OCI-LY3 (cell line): ENCODE results near the gene PXDC1.
"Not testable (repeated sequence)": the region's sequence is repeated elsewhere in the genome, so short reads cannot be mapped to it uniquely, and the experiment has no call there.

ENCODE experiments used
- H2AFZ ChIP-seq: fragments of 200-600, 300-600 bp; shearing (Covaris generic); 2 replicates; pipeline ENCODE4 v1.6.0; 2014; ENCODE audit warnings: antibody characterized with exemption, low read depth, low read length
- H3K27ac ChIP-seq: fragments of 200-600, 300-600 bp; sonication (generic); 2 replicates; pipeline ENCODE4 v1.5.1; 2014; ENCODE audit warnings: mild to moderate bottlenecking, low read length, moderate library complexity, mixed read lengths
- H3K27me3 ChIP-seq: fragments of 200-600, 300-600 bp; sonication (generic); 2 replicates; pipeline ENCODE4 v1.6.1; 2014; ENCODE audit warnings: low read depth, low read length, mixed read lengths
- H3K36me3 ChIP-seq: fragments of 200-600, 300-600 bp; sonication (generic); replicated peaks from 2 replicates; pipeline ENCODE3; 2014; ENCODE audit warnings: low read depth, low read length, mixed read lengths
- H3K4me1 ChIP-seq: fragments of 300-600, 200-600 bp; sonication (generic); 2 replicates; pipeline ENCODE4 v1.6.1; 2014; ENCODE audit warnings: low read length, mixed read lengths
- H3K4me2 ChIP-seq: fragments of 200-600, 300-600 bp; sonication (generic); 2 replicates; pipeline ENCODE4 v1.6.1; 2014; ENCODE audit warnings: low read length, mixed read lengths
- H3K4me3 ChIP-seq: fragments of 300-600, 200-600 bp; sonication (generic); 2 replicates; pipeline ENCODE4 v1.5.1; 2014; ENCODE audit warnings: antibody characterized with exemption, mild to moderate bottlenecking, low read length, moderate library complexity
- H3K79me2 ChIP-seq: fragments of 300-600, 200-600 bp; shearing (Covaris generic); 2 replicates; pipeline ENCODE4 v1.6.1; 2014; ENCODE audit warnings: mild to moderate bottlenecking, low read length, mixed read lengths
- H3K9ac ChIP-seq: fragments of 300-600, 200-600 bp; shearing (Covaris generic); 2 replicates; pipeline ENCODE4 v1.6.0; 2014; ENCODE audit warnings: mild to moderate bottlenecking, low read length, moderate library complexity
- H3K9me3 ChIP-seq: fragments of 200-600, 300-600 bp; shearing (Covaris generic); 2 replicates; pipeline ENCODE4 v1.6.1; 2014; ENCODE audit warnings: low read length, mixed read lengths; ENCODE audit not compliant: insufficient read depth
- H4K20me1 ChIP-seq: fragments of 200-600, 300-600 bp; sonication (generic); 2 replicates; pipeline ENCODE4 v1.6.1; 2016; ENCODE audit warnings: low read length, mixed read lengths; ENCODE audit not compliant: insufficient read depth
- EZH2phosphoT487 ChIP-seq: fragments of 200-600 bp; shearing (Covaris generic); IDR thresholded peaks from 2 replicates; pipeline ENCODE4 v1.6.1; 2018; ENCODE audit warnings: antibody characterized with exemption, mixed run types, low read depth
- TF ChIP-seq, protein P1 (sequence below): fragments of 200-600, 300-600 bp; sonication (generic); IDR thresholded peaks from 2 replicates; pipeline ENCODE4 v1.5.1; 2014; ENCODE audit warnings: antibody characterized with exemption, low read length, low read depth

The PXDC1 gene

GRCh38 chr6:3776881-3777507 lies 25.5 kb upstream of the PXDC1 start:
- no peaks in the 10 kb centered on the region for H3K9me3 ChIP-seq
- H3K4me2 ChIP-seq: no peak overlapping the region
- no peak for TF ChIP-seq EZH2phosphoT487
- TF ChIP-seq, protein P1, sequence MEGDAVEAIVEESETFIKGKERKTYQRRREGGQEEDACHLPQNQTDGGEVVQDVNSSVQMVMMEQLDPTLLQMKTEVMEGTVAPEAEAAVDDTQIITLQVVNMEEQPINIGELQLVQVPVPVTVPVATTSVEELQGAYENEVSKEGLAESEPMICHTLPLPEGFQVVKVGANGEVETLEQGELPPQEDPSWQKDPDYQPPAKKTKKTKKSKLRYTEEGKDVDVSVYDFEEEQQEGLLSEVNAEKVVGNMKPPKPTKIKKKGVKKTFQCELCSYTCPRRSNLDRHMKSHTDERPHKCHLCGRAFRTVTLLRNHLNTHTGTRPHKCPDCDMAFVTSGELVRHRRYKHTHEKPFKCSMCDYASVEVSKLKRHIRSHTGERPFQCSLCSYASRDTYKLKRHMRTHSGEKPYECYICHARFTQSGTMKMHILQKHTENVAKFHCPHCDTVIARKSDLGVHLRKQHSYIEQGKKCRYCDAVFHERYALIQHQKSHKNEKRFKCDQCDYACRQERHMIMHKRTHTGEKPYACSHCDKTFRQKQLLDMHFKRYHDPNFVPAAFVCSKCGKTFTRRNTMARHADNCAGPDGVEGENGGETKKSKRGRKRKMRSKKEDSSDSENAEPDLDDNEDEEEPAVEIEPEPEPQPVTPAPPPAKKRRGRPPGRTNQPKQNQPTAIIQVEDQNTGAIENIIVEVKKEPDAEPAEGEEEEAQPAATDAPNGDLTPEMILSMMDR: no peak
- no peaks in the 10 kb centered on the region for H3K36me3 ChIP-seq
- H2AFZ ChIP-seq: no peak overlapping the region
- H3K79me2 ChIP-seq: no peaks in the 10 kb centered on the region
- H4K20me1 ChIP-seq: no peaks in the 10 kb centered on the region
- no peaks in the 10 kb centered on the region for H3K4me1 ChIP-seq
- no peak overlapping the region for H3K4me3 ChIP-seq
- no peaks in the 10 kb centered on the region for H3K27me3 ChIP-seq
- no peak overlapping the region for H3K9ac ChIP-seq
- H3K27ac ChIP-seq: no peak overlapping the region

DNA sequence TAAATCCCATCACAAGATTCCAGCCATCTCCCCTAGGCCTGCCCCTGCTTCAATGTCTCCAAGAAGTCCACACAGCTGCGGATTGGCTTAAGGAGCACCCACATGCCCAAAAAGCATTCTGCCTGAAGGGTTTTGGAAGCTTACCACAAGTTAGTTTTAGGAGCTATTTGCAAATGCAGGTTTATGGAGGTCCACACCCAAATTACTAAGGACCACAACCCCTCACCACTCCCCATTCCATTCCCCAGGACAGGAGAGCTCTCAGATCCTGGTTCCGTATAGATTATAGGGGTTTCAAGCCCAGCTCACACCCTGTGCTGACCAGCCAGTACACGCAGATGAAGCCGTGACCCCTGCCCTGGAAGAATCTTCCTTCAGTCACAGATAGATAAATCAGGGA lies 24.3 kb upstream of the PXDC1 start:
- H3K36me3 ChIP-seq: no peaks in the 10 kb centered on the region
- no peak overlapping the region for H3K27ac ChIP-seq
- no peaks in the 10 kb centered on the region for H3K27me3 ChIP-seq
- no peaks in the 10 kb centered on the region for H3K4me1 ChIP-seq
- H3K4me3 ChIP-seq: no peak overlapping the region
- no peak overlapping the region for H2AFZ ChIP-seq
- H3K79me2 ChIP-seq: no peaks in the 10 kb centered on the region
- TF ChIP-seq, protein P1: no peak
- no peak for TF ChIP-seq EZH2phosphoT487
- no peaks in the 10 kb centered on the region for H4K20me1 ChIP-seq
- H3K9ac ChIP-seq: no peak overlapping the region
- no peak overlapping the region for H3K4me2 ChIP-seq
- H3K9me3 ChIP-seq: no peaks in the 10 kb centered on the region

GRCh38 chr6:3775386-3775785 lies 23.9 kb upstream of the PXDC1 start:
- H4K20me1 ChIP-seq: no peaks in the 10 kb centered on the region
- H3K27ac ChIP-seq: no peak overlapping the region
- no peaks in the 10 kb centered on the region for H3K36me3 ChIP-seq
- no peaks in the 10 kb centered on the region for H3K79me2 ChIP-seq
- no peaks in the 10 kb centered on the region for H3K9me3 ChIP-seq
- TF ChIP-seq, protein P1: no peak
- TF ChIP-seq EZH2phosphoT487: no peak
- H3K4me1 ChIP-seq: peaks cover 2% of the 10 kb centered on the region
- no peak overlapping the region for H3K9ac ChIP-seq
- H2AFZ ChIP-seq: no peak overlapping the region
- no peak overlapping the region for H3K4me2 ChIP-seq
- H3K4me3 ChIP-seq: no peak overlapping the region
- no peaks in the 10 kb centered on the region for H3K27me3 ChIP-seq

- Histone ChIP-seq H3K4me2 (no peak overlapping the region), H3K27ac (no peak overlapping the region), H3K9ac (no peak overlapping the region), H3K9me3 (no peaks in the 10 kb centered on the region), H3K79me2 (no peaks in the 10 kb centered on the region), H2AFZ (no peak overlapping the region), H3K36me3 (no peaks in the 10 kb centered on the region), H3K27me3 (no peaks in the 10 kb centered on the region), H4K20me1 (no peaks in the 10 kb centered on the region), H3K4me1 (peaks cover 9% of the 10 kb centered on the region), H3K4me3 (no peak overlapping the region)
- TF ChIP-seq EZH2phosphoT487: no peak
- TF ChIP-seq, protein P1: no peak
Measured at GRCh38 chr6:3773678-3774298, 22.3 kb upstream of the PXDC1 start.

DNA sequence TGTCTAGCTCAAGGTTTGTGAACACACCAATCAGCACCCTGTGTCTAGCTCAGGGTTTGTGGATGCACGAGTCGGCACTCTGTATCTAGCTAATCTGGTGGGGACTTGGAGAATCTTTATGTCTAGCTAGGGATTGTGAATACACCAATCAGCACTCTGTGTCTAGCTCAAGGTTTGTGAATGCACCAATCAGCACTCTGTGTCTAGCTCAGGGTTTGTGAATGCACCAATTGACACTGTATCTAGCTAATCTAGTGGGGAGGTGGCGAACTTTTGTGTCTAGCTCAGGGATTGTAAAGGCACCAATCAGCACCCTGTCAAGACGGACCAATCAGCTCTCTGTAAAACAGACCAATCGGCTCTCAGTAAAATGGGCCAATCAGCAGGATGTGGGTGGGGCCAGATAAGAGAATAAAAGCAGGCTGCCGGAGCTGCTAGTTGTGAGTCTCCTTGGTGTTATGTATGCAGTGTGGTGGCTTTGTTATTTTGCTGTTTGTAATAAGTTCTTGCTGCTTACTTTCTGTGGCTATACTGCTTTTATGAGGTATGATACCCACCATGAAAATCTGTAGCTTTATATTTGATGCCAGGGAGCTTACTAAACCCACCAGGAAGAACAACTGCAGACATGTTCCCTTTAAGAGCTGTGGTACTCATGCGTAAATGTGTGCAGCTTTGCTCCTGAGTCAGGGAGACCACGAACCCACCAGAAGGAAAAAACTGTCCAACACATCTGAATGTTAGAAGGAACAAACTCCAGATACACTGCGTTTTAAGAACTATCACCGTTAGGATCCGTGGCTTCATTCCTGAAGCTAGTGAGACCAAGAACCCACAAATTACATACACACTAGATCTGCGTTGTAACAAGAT lies 20.9 kb upstream of the PXDC1 start:
- not testable (repeated sequence) for H3K9me3 ChIP-seq, H3K9ac ChIP-seq, H3K4me2 ChIP-seq, H3K36me3 ChIP-seq, H4K20me1 ChIP-seq, H3K79me2 ChIP-seq, H2AFZ ChIP-seq, H3K27me3 ChIP-seq, H3K27ac ChIP-seq, H3K4me3 ChIP-seq
- H3K4me1 ChIP-seq: peaks cover 20% of the 10 kb centered on the region
